ENCODE results near the gene ETNK2. TPM values are rescaled to one million over a fixed set of nuclear protein-coding genes. Genes with fewer than 3 reads are reported as not detected.
A peak's percentile ranks its signal among the peaks of the same experiment; 100 is the strongest.

The ETNK2 gene
- polyA plus RNA-seq, 2 of the 4 experiments (the other 2 are of a cell fraction): 3.4 to 5.2 TPM

- no peak overlapping the region for H3K4me3 ChIP-seq
- DNase-seq (ENCODE audit: low read depth in 1 of 2, low spot score in 1 of 2) (no peak), FAIRE-seq (no peak), ATAC-seq (no peak)
- 95% methylated on average over 8 of the region's 8 CpGs for whole genome bisulfite sequencing (ENCODE audit: missing lambda C conversion rate)
- TF ChIP-seq FOSL2 (IDR thresholded peaks at IDR 0.05) (no peak), FOSL2 (CRISPR knock-in tag; IDR thresholded peaks at IDR 0.05) (no peak), POLR2AphosphoS2 (conservative IDR thresholded peaks at IDR 0.05; ENCODE audit: low read length) (no peak), NR3C1 (IDR thresholded peaks at IDR 0.05) (no peak), CEBPB (IDR thresholded peaks at IDR 0.05) (no peak), CTCF (IDR thresholded peaks at IDR 0.05) (no peak), FOSB (CRISPR knock-in tag; IDR thresholded peaks at IDR 0.05) (no peak), MAZ (IDR thresholded peaks at IDR 0.05; ENCODE audit: borderline replicate concordance, low read depth, low read length) (no peak), POLR2A (IDR thresholded peaks at IDR 0.05; ENCODE audit: low read length) (no peak), EHF (CRISPR knock-in tag; IDR thresholded peaks at IDR 0.05) (no peak), CBX8 (IDR thresholded peaks at IDR 0.05) (no peak)
- ChIA-PET CTCF (interaction anchor here (0.9 to 1.5 kb wide), 3 partner anchors 14 to 41 kb away, joined by 3 to 8 read pairs (median 4); no protein-coding TSS in a partner anchor), POLR2A (no interaction called here)
- H3K9me3 ChIP-seq: no peaks in the 10 kb centered on the region
- H3K4me1 ChIP-seq: peaks cover 23% of the 10 kb centered on the region
- no peak overlapping the region for H3K27ac ChIP-seq
- H3K4me2 ChIP-seq: no peak overlapping the region
Observed at GRCh38 chr1:204087181-204087892, 64.5 kb downstream of the ETNK2 start.

GRCh38 chr1:204085876-204086275 lies 66.0 kb downstream of the ETNK2 start:
- ATAC-seq (no peak), FAIRE-seq (no peak), DNase-seq (ENCODE audit: low read depth in 1 of 2, low spot score in 1 of 2) (no peak)
- no peak overlapping the region for H3K4me2 ChIP-seq
- no peak overlapping the region for H3K27ac ChIP-seq
- peaks cover 28% of the 10 kb centered on the region for H3K4me1 ChIP-seq
- WGBS (ENCODE audit: missing lambda C conversion rate): 79% methylated on average over 7 of the region's 7 CpGs
- no peaks in the 10 kb centered on the region for H3K9me3 ChIP-seq
- ChIA-PET POLR2A (no interaction called here), CTCF (interaction anchor here (1.5 to 1.7 kb wide), 2 partner anchors 43 to 214 kb away, joined by 5 to 8 read pairs; no protein-coding TSS in a partner anchor)
- TF ChIP-seq ATOH8 (CRISPR knock-in tag; IDR thresholded peaks at IDR 0.05; ENCODE audit: low read depth) (no peak), ZFP36 (IDR thresholded peaks at IDR 0.05; ENCODE audit: borderline replicate concordance, partially characterized antibody) (no peak), CBX2 (IDR thresholded peaks at IDR 0.05; ENCODE audit: borderline replicate concordance, low read depth) (no peak), ELK1 (IDR thresholded peaks at IDR 0.05; ENCODE audit: low read depth, low read length) (no peak)
- H3K4me3 ChIP-seq: no peak overlapping the region

- DNase-seq (ENCODE audit: low read depth in 1 of 2, low spot score in 1 of 2): no peak
- ATAC-seq: no peak
- peak overlapping the region; percentile 35; the same call in 2 of the 3 replicates for H3K4me2 ChIP-seq
- peak overlapping the region; percentile 53 to 61; a peak in 5 of 6 replicates for H3K27ac ChIP-seq
- H3K9me3 ChIP-seq: no peaks in the 10 kb centered on the region
- peaks cover 44% of the 10 kb centered on the region for H3K4me1 ChIP-seq
- 66% methylated on average over 4 of the region's 4 CpGs for WGBS (ENCODE audit: missing lambda C conversion rate)
- no peak overlapping the region for H3K4me3 ChIP-seq
- POLR2A ChIA-PET: no interaction called here
- FAIRE-seq: no peak
- CTCF ChIA-PET: interaction anchor here (1.0 to 1.7 kb wide), 3 partner anchors 10 to 213 kb away, joined by 3 to 5 read pairs (median 3); no protein-coding TSS in a partner anchor
- TF ChIP-seq ELK1 (IDR thresholded peaks at IDR 0.05; ENCODE audit: low read depth, low read length): no peak
- no peak for TF ChIP-seq MYC (IDR thresholded peaks at IDR 0.05; ENCODE audit: borderline replicate concordance, low read length)
- no peak for TF ChIP-seq USF2 (IDR thresholded peaks at IDR 0.05)
- no peak for TF ChIP-seq ZSCAN20 (CRISPR knock-in tag; IDR thresholded peaks at IDR 0.05)
- TF ChIP-seq NR3C1 (IDR thresholded peaks at IDR 0.05): no peak
- no peak for TF ChIP-seq PHF8 (IDR thresholded peaks at IDR 0.05; ENCODE audit: borderline replicate concordance, low read depth)
- no peak for TF ChIP-seq FOSB (CRISPR knock-in tag; IDR thresholded peaks at IDR 0.05)
- no peak for TF ChIP-seq HOXB13 (CRISPR knock-in tag; IDR thresholded peaks at IDR 0.05; ENCODE audit: low read depth)
- no peak for TF ChIP-seq RNF2 (IDR thresholded peaks at IDR 0.05; ENCODE audit: borderline replicate concordance, low read depth)
- TF ChIP-seq POLR2A (IDR thresholded peaks at IDR 0.05; ENCODE audit: low read length): no peak
- TF ChIP-seq KDM5A (IDR thresholded peaks at IDR 0.05): no peak
Observed at GRCh38 chr1:204084247-204084772, 67.5 kb downstream of the ETNK2 start.

Data from A549 (cell line).